ENCODE measurements around the gene PAGE5. TPM values are rescaled to one million over a fixed set of nuclear protein-coding genes. Genes with fewer than 3 reads are reported as not detected.

The PAGE5 gene, protein sequence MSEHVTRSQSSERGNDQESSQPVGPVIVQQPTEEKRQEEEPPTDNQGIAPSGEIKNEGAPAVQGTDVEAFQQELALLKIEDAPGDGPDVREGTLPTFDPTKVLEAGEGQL
- not detected for total RNA-seq
- long read RNA-seq = 0 reads

DNA sequence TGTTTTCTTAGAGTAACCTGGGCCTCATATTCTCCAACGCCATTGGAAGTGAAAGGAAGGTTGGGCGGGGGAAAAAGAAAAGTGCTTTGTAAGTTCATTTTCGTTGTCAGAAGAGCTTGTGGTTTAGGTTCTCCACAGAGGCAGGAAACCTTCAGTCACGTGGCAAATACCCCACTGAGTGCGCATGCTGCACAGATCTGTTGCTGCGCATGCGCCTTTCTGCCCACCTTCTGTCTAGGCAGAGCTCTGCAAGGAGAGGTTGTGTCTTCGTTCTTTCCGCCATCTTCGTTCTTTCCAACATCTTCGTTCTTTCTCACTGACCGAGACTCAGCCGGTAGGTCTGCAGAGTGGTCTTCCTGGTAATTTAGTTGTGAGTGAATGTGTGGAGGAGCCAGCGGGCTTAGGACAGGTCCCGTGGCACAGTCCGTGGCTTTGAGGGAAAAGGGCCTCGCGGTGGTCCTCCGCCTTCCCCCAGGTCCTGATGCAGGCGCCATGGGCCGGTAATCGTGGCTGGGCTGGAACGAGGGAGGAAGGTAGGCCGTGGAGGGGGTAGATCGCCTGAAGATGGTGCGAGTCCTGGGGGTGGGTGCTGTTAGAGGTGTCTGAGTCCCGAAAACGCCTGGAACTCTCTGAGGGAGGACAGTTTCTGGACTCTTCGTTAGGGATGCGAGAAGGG is at the start of gene PAGE5:
Gene PAGE5, plus strand, starts transcription at position 228 of the 676 bp plus-strand sequence. CDS start 1,037 bp downstream, outside the sequence.
- no peak for ATAC-seq

DNA sequence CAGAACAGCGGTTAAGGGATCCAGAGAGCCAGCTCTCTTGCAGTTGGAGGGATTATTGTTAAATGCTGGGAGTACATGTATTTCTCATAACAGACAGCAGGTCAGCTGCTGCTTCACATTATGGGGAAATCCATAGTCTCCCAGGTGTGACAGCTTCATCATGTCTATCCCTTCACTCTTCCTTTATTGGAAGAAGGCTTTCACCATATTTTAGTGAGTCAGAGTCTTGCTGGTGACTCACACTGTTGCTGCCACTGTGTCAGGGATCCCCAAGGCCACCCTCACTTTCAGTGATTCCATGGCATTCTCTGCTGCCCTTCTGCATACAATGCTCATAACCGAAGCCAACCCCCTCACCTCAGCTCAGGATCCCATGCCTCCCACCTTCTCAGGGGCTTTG is 32.9 kb upstream of the PAGE5 start:
- no peak for ATAC-seq
- no peak for DNase-seq
- intact Hi-C loops (cut with DNase I, micrococcal nuclease) = no loop called here

More for the DNA sequence above, at the start of gene PAGE5:
- intact Hi-C loops (cut with DNase I, micrococcal nuclease) = no loop called here
- DNase-seq = no peak

DNA sequence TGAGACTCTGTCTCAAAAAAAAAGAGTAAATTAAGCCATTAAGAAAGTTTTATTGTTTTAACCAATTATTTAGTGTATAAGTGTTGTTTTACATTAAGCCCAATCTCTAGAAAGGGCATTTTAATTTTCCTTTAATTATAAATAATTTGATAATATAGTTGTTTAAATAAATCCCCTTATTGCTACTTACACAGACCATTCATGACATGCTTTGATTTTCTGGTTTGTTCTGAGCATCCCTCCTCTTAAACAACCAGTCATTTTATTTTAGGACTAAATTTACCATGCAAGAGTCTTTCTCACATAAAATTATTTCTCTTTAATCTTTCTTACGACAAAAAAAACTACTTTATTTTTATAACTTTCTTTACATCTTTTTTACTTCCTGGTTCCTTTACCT is 23.5 kb upstream of the PAGE5 start:
- DNase-seq = no peak
- intact Hi-C loops (cut with DNase I, micrococcal nuclease) = no loop called here
- no peak for ATAC-seq

DNA sequence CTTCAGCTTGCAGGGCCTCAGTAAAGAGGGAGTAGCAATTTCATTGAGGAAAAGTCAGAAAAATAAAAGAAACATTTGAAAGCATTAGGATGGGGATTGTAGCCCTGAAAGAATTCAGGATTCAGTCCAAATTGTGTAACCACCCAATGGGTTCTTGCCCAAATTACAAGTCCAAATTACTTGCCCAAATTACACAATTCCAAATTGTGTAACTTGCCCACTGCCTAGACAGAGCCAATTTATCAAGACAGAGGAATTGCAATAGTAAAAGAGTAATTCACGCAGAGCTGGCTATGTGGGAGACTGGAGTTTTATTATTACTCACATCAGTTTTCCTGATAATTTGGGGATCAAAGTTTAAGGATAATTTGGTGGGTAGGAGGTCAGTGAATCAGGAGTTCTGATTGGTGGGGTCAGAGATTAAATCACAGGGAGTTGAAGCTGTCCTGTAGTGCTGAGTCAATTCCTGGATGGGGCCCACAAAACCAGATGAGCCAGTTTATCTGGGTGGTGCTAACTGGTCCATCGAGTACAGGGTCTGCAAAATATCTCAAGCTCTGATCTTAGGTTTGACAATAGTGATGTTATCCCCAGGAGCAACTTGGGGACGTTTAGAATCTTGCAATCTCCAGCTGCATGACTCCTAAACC is 18.1 kb upstream of the PAGE5 start:
- no peak for ATAC-seq
- no peak for DNase-seq
- intact Hi-C loops (cut with DNase I, micrococcal nuclease) = no loop called here

DNA sequence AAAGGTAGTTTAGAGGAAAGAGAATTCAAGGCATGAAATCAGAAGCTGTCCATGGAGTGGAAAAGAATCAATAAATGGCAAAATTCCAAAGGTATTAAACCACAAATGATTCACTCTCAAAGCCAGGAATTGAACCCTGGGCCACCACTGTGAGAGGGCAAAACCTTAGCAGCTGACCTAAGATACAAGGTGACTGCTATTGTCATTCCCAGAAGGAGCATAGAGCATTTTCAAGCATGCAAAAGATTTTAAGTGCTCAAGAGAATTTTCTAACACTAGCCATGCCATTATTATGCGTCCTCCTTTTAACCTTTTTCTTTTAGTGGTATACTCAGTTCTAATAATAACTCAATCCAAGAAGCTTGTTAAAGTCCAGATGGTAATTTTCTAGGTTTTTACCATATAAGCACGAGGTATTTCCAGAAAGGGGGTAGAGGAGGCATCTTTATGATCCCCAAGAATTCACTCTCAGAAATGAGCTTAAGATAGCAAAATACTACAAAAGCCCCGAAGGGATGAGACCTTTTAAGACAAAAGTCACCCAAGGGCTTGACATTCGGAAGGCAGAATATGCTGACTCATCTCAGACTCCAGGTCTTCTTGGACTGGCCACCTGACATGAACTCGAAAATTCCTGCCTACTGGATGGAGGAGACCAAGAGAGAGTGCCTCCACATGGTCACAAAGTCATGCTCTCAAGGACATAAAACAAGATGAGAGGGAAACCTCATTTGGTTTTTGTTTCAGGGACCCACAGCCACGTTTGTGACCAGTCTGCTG is 13.8 kb upstream of the PAGE5 start:
- DNase-seq = no peak
- intact Hi-C loops (cut with DNase I, micrococcal nuclease) = no loop called here
- no peak for ATAC-seq

DNA sequence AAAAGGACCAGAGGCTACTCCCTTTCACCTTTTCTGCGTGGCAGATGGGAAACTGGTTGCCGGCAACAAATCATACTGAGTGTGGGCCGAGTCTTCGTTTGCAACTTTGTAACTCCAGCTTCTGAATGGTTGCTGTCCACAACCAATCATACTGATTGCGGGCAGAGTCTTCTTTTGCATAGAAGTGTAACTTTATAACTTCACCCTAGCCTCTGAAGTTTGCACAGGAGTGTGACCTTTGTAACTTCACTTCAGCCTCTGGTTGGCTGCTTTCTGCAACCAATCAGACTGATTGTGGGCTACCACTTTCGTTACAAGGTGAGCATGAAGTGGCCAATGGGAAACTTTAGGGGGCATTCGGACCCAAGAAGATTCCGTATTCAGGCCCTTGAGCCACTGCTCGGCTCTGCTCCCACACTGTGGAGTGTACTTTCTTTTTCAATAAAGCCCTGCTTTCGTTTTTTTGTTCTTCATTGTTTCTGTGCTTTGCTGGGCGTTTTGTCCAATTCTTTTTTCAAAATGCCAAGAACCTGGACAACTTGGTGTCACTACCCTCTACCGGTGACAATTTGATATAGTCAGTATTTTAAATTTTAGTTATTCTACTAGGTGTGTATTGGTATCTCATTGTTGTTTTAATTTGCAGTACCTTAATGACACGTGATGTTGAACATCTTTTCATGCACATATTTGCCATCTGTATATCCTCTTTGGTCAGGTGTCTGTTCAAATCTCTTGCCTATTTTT is 9.0 kb upstream of the PAGE5 start:
- ATAC-seq (peak; percentile 87), DNase-seq (no peak)
- intact Hi-C loops (cut with DNase I, micrococcal nuclease) = no loop called here

DNA sequence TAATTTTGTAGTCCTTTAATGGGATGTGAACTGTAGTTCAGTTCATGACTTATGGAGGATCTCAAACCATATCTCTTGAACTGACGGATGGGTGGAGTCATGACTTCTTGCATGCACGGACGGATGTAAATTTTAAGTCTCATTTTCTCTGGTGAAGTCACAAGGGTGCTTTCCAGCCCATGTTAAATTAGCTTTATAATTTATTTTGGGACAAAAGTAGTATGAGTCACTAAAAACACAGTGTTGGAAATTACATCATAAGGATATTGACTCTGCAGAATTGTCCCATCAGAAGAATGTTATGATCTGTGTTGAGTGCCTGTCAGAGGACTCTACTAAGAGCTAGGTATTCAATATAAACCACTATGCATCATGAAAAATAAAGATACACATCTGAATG is 6.8 kb upstream of the PAGE5 start:
- DNase-seq (no peak), ATAC-seq (no peak)
- intact Hi-C loops (cut with DNase I, micrococcal nuclease) = no loop called here

DNA sequence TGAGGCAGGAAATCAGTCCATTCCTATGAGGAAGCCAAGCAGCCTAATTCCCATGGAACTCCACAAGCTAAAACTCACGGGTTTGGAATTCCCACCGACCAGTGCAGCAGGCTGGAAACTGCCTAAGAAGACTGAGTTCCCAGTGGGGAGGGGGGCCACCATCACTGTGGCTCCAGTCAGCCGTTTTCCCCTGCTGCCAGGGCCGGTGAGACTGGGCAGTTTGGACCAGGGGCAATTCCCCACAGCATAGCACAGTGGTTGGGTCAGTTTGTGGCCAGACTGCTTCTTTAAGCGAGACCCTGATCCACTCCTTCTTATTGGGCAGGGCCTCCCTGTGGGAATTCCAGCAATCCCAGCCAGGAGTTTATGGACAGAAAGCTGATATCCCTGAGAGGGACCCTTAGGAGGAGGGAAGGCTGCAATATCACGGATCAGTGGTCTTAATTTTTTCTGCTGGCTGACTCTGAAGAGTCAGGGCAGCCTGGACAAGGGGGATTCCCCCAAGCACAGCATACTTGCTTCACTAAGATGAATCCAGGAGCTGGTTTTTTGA is 20.7 kb downstream of the PAGE5 start:
- no peak for DNase-seq
- no peak for ATAC-seq
- intact Hi-C loops (cut with DNase I, micrococcal nuclease) = no loop called here

DNA sequence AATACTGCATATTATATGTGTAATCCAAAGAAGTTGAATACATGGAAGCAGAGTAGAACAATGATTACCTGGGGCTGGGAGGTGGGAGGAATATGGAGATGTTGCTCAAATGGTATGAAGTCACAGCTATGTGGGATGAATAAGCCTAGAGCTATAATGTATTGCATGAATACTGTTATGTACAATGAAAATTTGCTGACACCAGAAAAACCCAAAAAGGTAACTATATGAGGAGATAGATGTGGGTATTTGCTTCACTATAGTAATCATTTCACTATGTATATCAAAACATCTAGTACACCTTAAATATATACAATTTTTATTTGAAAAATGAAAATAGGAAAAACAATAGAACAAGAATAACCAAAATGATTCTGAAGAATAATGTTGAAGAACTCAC is 33.4 kb downstream of the PAGE5 start:
- ATAC-seq = no peak
- intact Hi-C loops (cut with DNase I, micrococcal nuclease) = no loop called here
- no peak for DNase-seq

DNA sequence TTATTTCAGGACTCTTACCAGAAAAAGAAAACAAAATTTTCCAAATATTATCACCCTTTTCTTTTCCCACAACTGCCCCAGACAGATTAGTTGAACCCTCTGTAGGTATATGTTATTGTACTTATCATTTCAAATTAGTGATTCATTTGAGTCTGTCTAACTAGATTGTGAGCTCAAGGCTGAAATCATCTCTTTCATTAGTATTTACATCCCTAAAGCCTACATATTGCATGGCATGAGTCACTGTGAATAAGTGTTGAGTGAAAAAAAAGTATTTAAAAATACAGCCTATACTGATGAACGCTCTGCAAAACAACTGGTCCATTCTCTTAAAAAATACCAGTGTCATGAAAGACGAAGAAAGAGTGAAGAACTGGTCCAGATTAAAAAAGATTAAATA is 40.7 kb downstream of the PAGE5 start:
- intact Hi-C loops (cut with DNase I, micrococcal nuclease) = no loop called here
- no peak for DNase-seq
- no peak for ATAC-seq

DNA sequence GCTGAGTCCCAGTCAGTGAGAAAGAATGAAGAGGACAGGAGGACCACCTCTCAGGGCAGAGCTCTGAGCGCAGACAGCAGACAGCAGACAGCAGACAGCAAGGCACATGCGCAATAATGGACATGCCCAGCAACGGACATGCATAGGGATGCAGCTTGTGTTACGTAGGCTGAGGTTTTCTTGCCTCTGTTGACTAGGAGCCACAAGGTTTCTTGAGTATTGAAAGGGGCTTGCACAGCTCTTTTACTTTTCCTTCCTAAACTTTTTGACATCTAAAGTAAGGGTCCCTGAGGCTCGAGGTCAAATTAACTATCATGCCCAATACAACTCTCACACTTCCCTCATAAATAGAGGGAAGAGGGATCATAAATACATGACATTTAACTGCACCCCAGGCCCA is 44.7 kb downstream of the PAGE5 start, which contains the start of gene PAGE3:
Gene PAGE3, minus strand, starts transcription at position 101 of the 400 bp plus-strand sequence. CDS start 1,013 bp downstream, outside the sequence.
- no peak for ATAC-seq
- intact Hi-C loops (cut with DNase I, micrococcal nuclease) = no loop called here
- no peak for DNase-seq

Other genes starting within 250 kb of the PAGE5 start
- gene PFKFB1, start 226.2 kb upstream of the PAGE5 start, total RNA-seq = under 1 TPM; 0.31 to 0.34 TPM
- gene APEX2, start 220.0 kb upstream of the PAGE5 start, total RNA-seq = 10 to 100 TPM; 20.8 to 22.1 TPM
- not detected for gene ALAS2, start 189.4 kb upstream of the PAGE5 start, total RNA-seq
- gene PAGE2B, start 145.3 kb upstream of the PAGE5 start, total RNA-seq = not detected
- gene PAGE2, start 131.3 kb upstream of the PAGE5 start, total RNA-seq = not detected
- gene PAGE3, start 44.6 kb downstream of the PAGE5 start, total RNA-seq = not detected
- 1 to 10 TPM; 4.5 to 8.3 TPM for gene MAGEH1, start 231.8 kb downstream of the PAGE5 start, total RNA-seq

Measured in left colon (tissue), 2 donors.